H9 (cell line): ENCODE measurements around the gene EEF1E1. TPM values are rescaled to one million over a fixed set of nuclear protein-coding genes. Genes with fewer than 3 reads are reported as not detected.

Experiments
- DNase-seq: peaks from one replicate; pipeline ENCODE4 v3.0.0-alpha.2; 2017
- H2AFZ ChIP-seq: one replicate; pipeline ENCODE4 v1.6.1; 2013; ENCODE audit warnings: mild to moderate bottlenecking, low read length, control low read depth, moderate library complexity
- H2AK5ac ChIP-seq: 2 replicates; pipeline ENCODE4 v1.6.1; 2013; ENCODE audit warnings: low read length, control low read depth, mixed read lengths; ENCODE audit not compliant: insufficient read length
- H2BK120ac ChIP-seq: one replicate; pipeline ENCODE4 v1.6.1; 2013; ENCODE audit warnings: low read depth, mild to moderate bottlenecking, low read length, control low read depth, inconsistent platforms; ENCODE audit not compliant: poor library complexity, severe bottlenecking
- H2BK12ac ChIP-seq: 2 replicates; pipeline ENCODE4 v1.6.1; 2013; ENCODE audit warnings: low read length, control low read depth, mixed read lengths, low read depth; ENCODE audit not compliant: insufficient read length
- H2BK15ac ChIP-seq: 2 replicates; pipeline ENCODE4 v1.6.1; 2013; ENCODE audit warnings: low read depth, low read length, control low read depth
- H2BK20ac ChIP-seq: one replicate; pipeline ENCODE4 v1.6.1; 2013; ENCODE audit warnings: low read depth, mild to moderate bottlenecking, low read length, control low read depth, inconsistent platforms; ENCODE audit not compliant: poor library complexity, severe bottlenecking
- H2BK5ac ChIP-seq: 2 replicates; pipeline ENCODE4 v1.6.1; 2013; ENCODE audit warnings: low read length, control low read depth, mixed read lengths; ENCODE audit not compliant: insufficient read length
- H3K14ac ChIP-seq: 2 replicates; pipeline ENCODE4 v1.6.1; 2013; ENCODE audit warnings: low read length, control low read depth; ENCODE audit not compliant: insufficient read depth
- H3K18ac ChIP-seq: 2 replicates; pipeline ENCODE4 v1.6.1; 2013; ENCODE audit warnings: low read depth, mild to moderate bottlenecking, mixed read lengths, low read length, control low read depth; ENCODE audit not compliant: insufficient read length
- H3K23ac ChIP-seq: 2 replicates; pipeline ENCODE4 v1.6.1; 2013; ENCODE audit warnings: low read length, control low read depth, mixed read lengths, low read depth; ENCODE audit not compliant: insufficient read length
- H3K23me2 ChIP-seq: 2 replicates; pipeline ENCODE4 v1.6.1; 2013; ENCODE audit warnings: low read depth, mild to moderate bottlenecking, mixed read lengths, low read length, control low read depth; ENCODE audit not compliant: insufficient read length, poor library complexity, severe bottlenecking
- H3K27ac ChIP-seq: 2 replicates; pipeline ENCODE4 v1.5.1; 2013; ENCODE audit warnings: low read length, control low read depth, mixed read lengths, low read depth; ENCODE audit not compliant: insufficient read length
- H3K27me3 ChIP-seq: 2 replicates; pipeline ENCODE4 v1.6.1; 2013; ENCODE audit warnings: low read length, control low read depth, inconsistent platforms; ENCODE audit not compliant: insufficient read depth
- H3K4ac ChIP-seq: 2 replicates; pipeline ENCODE4 v1.6.1; 2013; ENCODE audit warnings: low read depth, mild to moderate bottlenecking, control low read depth, inconsistent platforms, low read length, moderate library complexity
- H3K4me1 ChIP-seq: 2 replicates; pipeline ENCODE4 v1.6.1; 2013; ENCODE audit warnings: low read length, control low read depth, inconsistent platforms; ENCODE audit not compliant: insufficient read depth
- H3K4me2 ChIP-seq: 2 replicates; pipeline ENCODE4 v1.6.1; 2013; ENCODE audit warnings: low read length, control low read depth, mixed read lengths; ENCODE audit not compliant: insufficient read length, insufficient read depth
- H3K56ac ChIP-seq: 2 replicates; pipeline ENCODE4 v1.6.1; 2013; ENCODE audit warnings: low read depth, mild to moderate bottlenecking, mixed read lengths, low read length, control low read depth; ENCODE audit not compliant: insufficient read length
- H3K79me1 ChIP-seq: 2 replicates; pipeline ENCODE4 v1.6.1; 2013; ENCODE audit warnings: low read depth, mild to moderate bottlenecking, moderate library complexity, low read length, control low read depth, inconsistent platforms; ENCODE audit not compliant: insufficient read depth, poor library complexity, severe bottlenecking
- H3K79me2 ChIP-seq: 2 replicates; pipeline ENCODE4 v1.6.1; 2013; ENCODE audit warnings: low read length, control low read depth, inconsistent platforms; ENCODE audit not compliant: insufficient read depth
- H3K9ac ChIP-seq: 2 replicates; pipeline ENCODE4 v1.6.1; 2013; ENCODE audit warnings: low read length, control low read depth, mixed read lengths; ENCODE audit not compliant: insufficient read length; ENCODE audit errors: extremely low read depth
- H3K9me3 ChIP-seq: one replicate; pipeline ENCODE4 v1.6.1; 2013; ENCODE audit warnings: low read depth, low read length, inconsistent platforms; ENCODE audit not compliant: control insufficient read depth
- H3T11ph ChIP-seq: one replicate; pipeline ENCODE4 v1.6.1; 2013; ENCODE audit warnings: mild to moderate bottlenecking, low read length, control low read depth, inconsistent platforms
- H4K20me1 ChIP-seq: one replicate; pipeline ENCODE4 v1.6.1; 2013; ENCODE audit not compliant: control insufficient read depth, insufficient read length, insufficient read depth
- H4K5ac ChIP-seq: 2 replicates; pipeline ENCODE4 v1.6.1; 2013; ENCODE audit warnings: low read depth, mild to moderate bottlenecking, mixed read lengths, low read length, control low read depth; ENCODE audit not compliant: insufficient read length
- H4K8ac ChIP-seq: replicated peaks from 2 replicates; pipeline ENCODE4 v1.6.1; 2013; ENCODE audit warnings: low read length, control low read depth, mixed read lengths, low read depth; ENCODE audit not compliant: insufficient read length
- H4K91ac ChIP-seq: 2 replicates; pipeline ENCODE4 v1.6.1; 2013; ENCODE audit warnings: low read depth, mild to moderate bottlenecking, moderate library complexity, mixed read lengths, low read length, control low read depth; ENCODE audit not compliant: insufficient read length
- H3K27ac Mint-ChIP-seq, 3 experiments: 2 replicates in 2 of 3; 3 replicates in 1 of 3; pipeline ENCODE4 v1.8.0; 2020 to 2021; ENCODE audit warnings: mixed read lengths in 3 of 3, mild to moderate bottlenecking in 1 of 3, moderate library complexity in 1 of 3
- H3K27me3 Mint-ChIP-seq: 2 replicates; pipeline ENCODE4 v1.8.0; 2021; ENCODE audit warnings: low read depth, mild to moderate bottlenecking, moderate library complexity, mixed read lengths
- H3K36me3 Mint-ChIP-seq, 3 experiments: 2 replicates in 2 of 3; 3 replicates in 1 of 3; pipeline ENCODE4 v1.8.0; 2020 to 2021; ENCODE audit warnings: low read depth in 3 of 3, mixed read lengths in 3 of 3; ENCODE audit not compliant: insufficient read depth in 1 of 3
- H3K4me1 Mint-ChIP-seq, 2 experiments: 2 replicates each; pipeline ENCODE4 v1.8.0; 2020; ENCODE audit warnings: mixed read lengths in 2 of 2
- H3K4me3 Mint-ChIP-seq, 2 experiments: 2 replicates in 1 of 2; 3 replicates in 1 of 2; pipeline ENCODE4 v1.8.0; 2020 to 2021; ENCODE audit warnings: mild to moderate bottlenecking in 2 of 2, mixed read lengths in 2 of 2, moderate library complexity in 1 of 2
- H3K9me3 Mint-ChIP-seq, 2 experiments: 2 replicates in 1 of 2; 3 replicates in 1 of 2; pipeline ENCODE4 v1.8.0; 2020; ENCODE audit warnings: mild to moderate bottlenecking in 2 of 2, mixed read lengths in 2 of 2, moderate library complexity in 1 of 2
- whole genome bisulfite sequencing: extraction: QIAGEN DNeasy Blood & Tissue Kit; methylation state at CpG from one replicate; pipeline ENCODE4 v1.1.7; 2013; ENCODE audit warnings: missing lambda C conversion rate, low lambda C conversion rate, mixed read lengths; ENCODE audit not compliant: insufficient read length; ENCODE audit errors: extremely low coverage; 5-methylcytosine and 5-hydroxymethylcytosine counted together
- total RNA-seq: library from RNA; stranded (reverse); gene quantifications from 2 replicates; pipeline ENCODE4 v1.2.1, GENCODE V29; 2021
- TF ChIP-seq, protein P1 (sequence below): fragments of 200-600 bp; sonication (generic); conservative IDR thresholded peaks from 3 replicates; pipeline ENCODE4 v1.8.0; 2021; ENCODE audit warnings: antibody characterized with exemption, mild to moderate bottlenecking

The EEF1E1 gene
- total RNA-seq, 1 experiment from 2014 or later, result 71.8 TPM

DNA sequence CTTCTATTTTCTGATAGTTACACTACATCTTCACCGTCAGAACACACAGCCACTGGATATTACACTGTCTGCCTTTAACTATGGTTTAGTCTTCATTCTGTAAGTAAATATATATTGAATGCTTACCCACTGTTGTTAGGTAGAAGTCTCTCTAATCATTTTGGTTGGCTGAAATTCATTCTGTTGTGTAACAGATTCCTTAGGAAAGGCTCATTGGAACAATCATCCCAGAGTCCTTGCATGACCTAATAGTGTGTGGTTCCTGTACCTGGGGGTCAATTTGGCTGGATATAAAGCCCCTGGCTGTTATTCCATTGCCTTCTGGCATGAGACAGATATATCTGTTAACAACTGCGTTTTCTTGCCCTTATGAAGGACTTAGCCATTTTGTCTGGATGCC is 48.1 kb downstream of the EEF1E1 start:
- Histone ChIP-seq H4K91ac (no peak overlapping the region), H3T11ph (no peak overlapping the region), H3K4me2 (no peak overlapping the region), H2AK5ac (no peak overlapping the region), H3K14ac (no peak overlapping the region), H3K79me1 (no peaks in the 10 kb centered on the region), H3K4ac (no peak overlapping the region), H3K9ac (no peak overlapping the region), H3K23ac (no peak overlapping the region), H3K79me2 (no peaks in the 10 kb centered on the region), H4K20me1 (no peaks in the 10 kb centered on the region), H2BK15ac (no peak overlapping the region), H2BK20ac (no peak overlapping the region), H3K9me3 (no peaks in the 10 kb centered on the region), H2BK120ac (no peak overlapping the region), H3K27me3 (no peaks in the 10 kb centered on the region), H3K23me2 (no peaks in the 10 kb centered on the region), H2BK12ac (no peak overlapping the region), H2AFZ (no peak overlapping the region), H3K18ac (no peak overlapping the region), H2BK5ac (no peak overlapping the region), H3K27ac (no peak overlapping the region), H4K5ac (no peak overlapping the region), H4K8ac (no peak overlapping the region), H3K4me1 (no peaks in the 10 kb centered on the region), H3K56ac (no peak overlapping the region)
- Mint-ChIP-seq H3K4me3 (no peak overlapping the region), H3K36me3 (peaks cover 17 to 43% (median 30%) of the 10 kb centered on the region in 3 experiments; a peak in 6 of 7 replicates), H3K4me1 (no peaks in the 10 kb centered on the region; a peak in 1 of 4 replicates), H3K9me3 (no peaks in the 10 kb centered on the region), H3K27me3 (no peaks in the 10 kb centered on the region), H3K27ac (no peak overlapping the region)
- WGBS, result no CpG with 5 or more reads among the region's 2 CpGs
- no peak for DNase-seq
- TF ChIP-seq, protein P1, sequence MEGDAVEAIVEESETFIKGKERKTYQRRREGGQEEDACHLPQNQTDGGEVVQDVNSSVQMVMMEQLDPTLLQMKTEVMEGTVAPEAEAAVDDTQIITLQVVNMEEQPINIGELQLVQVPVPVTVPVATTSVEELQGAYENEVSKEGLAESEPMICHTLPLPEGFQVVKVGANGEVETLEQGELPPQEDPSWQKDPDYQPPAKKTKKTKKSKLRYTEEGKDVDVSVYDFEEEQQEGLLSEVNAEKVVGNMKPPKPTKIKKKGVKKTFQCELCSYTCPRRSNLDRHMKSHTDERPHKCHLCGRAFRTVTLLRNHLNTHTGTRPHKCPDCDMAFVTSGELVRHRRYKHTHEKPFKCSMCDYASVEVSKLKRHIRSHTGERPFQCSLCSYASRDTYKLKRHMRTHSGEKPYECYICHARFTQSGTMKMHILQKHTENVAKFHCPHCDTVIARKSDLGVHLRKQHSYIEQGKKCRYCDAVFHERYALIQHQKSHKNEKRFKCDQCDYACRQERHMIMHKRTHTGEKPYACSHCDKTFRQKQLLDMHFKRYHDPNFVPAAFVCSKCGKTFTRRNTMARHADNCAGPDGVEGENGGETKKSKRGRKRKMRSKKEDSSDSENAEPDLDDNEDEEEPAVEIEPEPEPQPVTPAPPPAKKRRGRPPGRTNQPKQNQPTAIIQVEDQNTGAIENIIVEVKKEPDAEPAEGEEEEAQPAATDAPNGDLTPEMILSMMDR, result no peak
